Calu3 (cell line): ENCODE results near the gene ACKR3. TPM values are rescaled to one million over a fixed set of nuclear protein-coding genes. Genes with fewer than 3 reads are reported as not detected.

ENCODE experiments used
- BruUV-seq: library from RNA; stranded (reverse); fragments of 400-500 nt; replicated peaks from 2 replicates; lab custom pipeline; 2021; lab: Mats Ljungman, UMichigan
- CTCF ChIA-PET: fragments of 300-600 bp; sonication (Branson Sonifier 250); formaldehyde crosslinking; loops from one replicate; lab custom pipeline; 2022; ENCODE audit warnings: antibody characterized with exemption; lab: Charles Lee
- DNase-seq: peaks from one replicate; pipeline ENCODE4 v3.0.0; 2022
- H3K27ac Mint-ChIP-seq: one replicate; pipeline ENCODE4 v1.8.0; 2022; ENCODE audit warnings: mixed read lengths; ENCODE audit not compliant: unreplicated experiment
- H3K27me3 Mint-ChIP-seq: one replicate; pipeline ENCODE4 v1.8.0; 2022; ENCODE audit warnings: mixed read lengths; ENCODE audit not compliant: unreplicated experiment
- H3K36me3 Mint-ChIP-seq: one replicate; pipeline ENCODE4 v1.8.0; 2022; ENCODE audit warnings: mild to moderate bottlenecking, moderate library complexity, mixed read lengths; ENCODE audit not compliant: insufficient read depth, unreplicated experiment
- H3K4me1 Mint-ChIP-seq: one replicate; pipeline ENCODE4 v1.8.0; 2022; ENCODE audit warnings: mild to moderate bottlenecking, low read depth, mixed read lengths; ENCODE audit not compliant: unreplicated experiment
- H3K4me3 Mint-ChIP-seq: one replicate; pipeline ENCODE4 v1.8.0; 2022; ENCODE audit warnings: mild to moderate bottlenecking, low read depth, moderate library complexity, mixed read lengths; ENCODE audit not compliant: unreplicated experiment
- H3K9me3 Mint-ChIP-seq: one replicate; pipeline ENCODE4 v1.8.0; 2022; ENCODE audit warnings: low read depth, mixed read lengths; ENCODE audit not compliant: unreplicated experiment
- CTCF ChIP-seq: fragments of 200-600 bp; IDR thresholded peaks from one replicate; pipeline ENCODE4 v1.8.0; 2022; ENCODE audit warnings: antibody characterized with exemption; ENCODE audit not compliant: unreplicated experiment
- intact Hi-C: fragments of 100-400 bp; cut with micrococcal nuclease; formaldehyde crosslinking; loops from one replicate; pipeline ENCODE4 v1.10.0; 2022; ENCODE audit not compliant: unreplicated experiment
- total RNA-seq: library from RNA; stranded (reverse); gene quantifications from 2 replicates; pipeline ENCODE4 v1.2.3, GENCODE V29; 2022

Gene ACKR3
- total RNA-seq, 1 experiment from 2014 or later = 8.8 TPM

- intact Hi-C loops = no loop called here
- BruUV-seq = no TSS peak
- TF ChIP-seq CTCF = no peak
- H3K27me3 Mint-ChIP-seq = peaks cover 61% of the 10 kb centered on the region
- CTCF ChIA-PET = no interaction called here
- no peak overlapping the region for H3K27ac Mint-ChIP-seq
- no peaks in the 10 kb centered on the region for H3K36me3 Mint-ChIP-seq
- no peaks in the 10 kb centered on the region for H3K9me3 Mint-ChIP-seq
- H3K4me3 Mint-ChIP-seq = no peak overlapping the region
- no peak for DNase-seq
- no peaks in the 10 kb centered on the region for H3K4me1 Mint-ChIP-seq
These were observed 61.7 kb downstream of the ACKR3 start for GRCh38 chr2:236631281-236631855.

- Mint-ChIP-seq H3K36me3 (no peaks in the 10 kb centered on the region), H3K27me3 (peaks cover 57% of the 10 kb centered on the region), H3K4me1 (no peaks in the 10 kb centered on the region), H3K4me3 (no peak overlapping the region), H3K27ac (no peak overlapping the region), H3K9me3 (no peaks in the 10 kb centered on the region)
- no peak for DNase-seq
- BruUV-seq = no TSS peak
- intact Hi-C loops = no loop called here
- TF ChIP-seq CTCF = no peak
- CTCF ChIA-PET = no interaction called here
These were observed 62.2 kb downstream of the ACKR3 start for GRCh38 chr2:236631856-236632291.
